ENCODE measurements around the gene KCNQ2.

Gene KCNQ2

GRCh38 chr20:63513207-63513606 is 40.8 kb upstream of the KCNQ2 start:
- no peak overlapping the region for H3K9ac ChIP-seq (ENCODE audit: low read length)
- H3K27ac ChIP-seq (ENCODE audit: low read depth, low read length) = no peak overlapping the region
- peaks cover 0 to 8% of the 10 kb centered on the region in 2 donors for H3K27me3 ChIP-seq (ENCODE audit: control insufficient read depth in 1 of 2, insufficient read depth in 2 of 2, low read length in 2 of 2)
- H3K9me3 ChIP-seq (ENCODE audit: low read length) = no peaks in the 10 kb centered on the region
- no peak overlapping the region for H3K4me3 ChIP-seq (ENCODE audit: low read depth in 1 of 2, low read length in 2 of 2)
- no peaks in the 10 kb centered on the region for H3K4me1 ChIP-seq (ENCODE audit: insufficient read depth, low read length)
- no peaks in the 10 kb centered on the region for H3K36me3 ChIP-seq (ENCODE audit: insufficient read depth, low read length)

- Histone ChIP-seq H3K9ac (ENCODE audit: low read length) (no peak overlapping the region), H3K27me3 (ENCODE audit: control insufficient read depth in 1 of 2, insufficient read depth in 2 of 2, low read length in 2 of 2) (peaks cover 0 to 8% of the 10 kb centered on the region in 2 donors)
These were observed 36.7 kb upstream of the KCNQ2 start for GRCh38 chr20:63509088-63509564.

GRCh38 chr20:63508072-63508768 is 35.8 kb upstream of the KCNQ2 start:
- Histone ChIP-seq H3K27me3 (ENCODE audit: control insufficient read depth in 1 of 2, insufficient read depth in 2 of 2, low read length in 2 of 2) (peaks cover 0 to 8% of the 10 kb centered on the region in 2 donors), H3K4me1 (ENCODE audit: insufficient read depth, low read length) (no peaks in the 10 kb centered on the region), H3K36me3 (ENCODE audit: insufficient read depth, low read length) (no peaks in the 10 kb centered on the region), H3K9me3 (ENCODE audit: low read length) (no peaks in the 10 kb centered on the region), H3K9ac (ENCODE audit: low read length) (no peak overlapping the region), H3K4me3 (ENCODE audit: low read depth in 1 of 2, low read length in 2 of 2) (no peak overlapping the region), H3K27ac (ENCODE audit: low read depth, low read length) (no peak overlapping the region)

More at GRCh38 chr20:63509088-63509564, 36.7 kb upstream of the KCNQ2 start:
- H3K36me3 ChIP-seq (ENCODE audit: insufficient read depth, low read length) = no peaks in the 10 kb centered on the region
- H3K27ac ChIP-seq (ENCODE audit: low read depth, low read length) = no peak overlapping the region
- no peaks in the 10 kb centered on the region for H3K4me1 ChIP-seq (ENCODE audit: insufficient read depth, low read length)
- H3K9me3 ChIP-seq (ENCODE audit: low read length) = no peaks in the 10 kb centered on the region
- no peak overlapping the region for H3K4me3 ChIP-seq (ENCODE audit: low read depth in 1 of 2, low read length in 2 of 2)

- H3K27ac ChIP-seq (ENCODE audit: low read depth, low read length) = no peak overlapping the region
- no peaks in the 10 kb centered on the region for H3K9me3 ChIP-seq (ENCODE audit: low read length)
These were observed 34.8 kb upstream of the KCNQ2 start for GRCh38 chr20:63507083-63507743.

GRCh38 chr20:63505723-63506122 is 33.3 kb upstream of the KCNQ2 start:
- H3K4me3 ChIP-seq (ENCODE audit: low read depth in 1 of 2, low read length in 2 of 2) = no peak overlapping the region
- no peak overlapping the region for H3K9ac ChIP-seq (ENCODE audit: low read length)
- H3K4me1 ChIP-seq (ENCODE audit: insufficient read depth, low read length) = no peaks in the 10 kb centered on the region
- no peak overlapping the region for H3K27ac ChIP-seq (ENCODE audit: low read depth, low read length)
- no peaks in the 10 kb centered on the region for H3K36me3 ChIP-seq (ENCODE audit: insufficient read depth, low read length)
- no peaks in the 10 kb centered on the region for H3K9me3 ChIP-seq (ENCODE audit: low read length)
- H3K27me3 ChIP-seq (ENCODE audit: control insufficient read depth in 1 of 2, insufficient read depth in 2 of 2, low read length in 2 of 2) = peaks cover 0 to 14% of the 10 kb centered on the region in 2 donors

More at GRCh38 chr20:63507083-63507743, 34.8 kb upstream of the KCNQ2 start:
- Histone ChIP-seq H3K4me1 (ENCODE audit: insufficient read depth, low read length) (no peaks in the 10 kb centered on the region), H3K9ac (ENCODE audit: low read length) (no peak overlapping the region), H3K36me3 (ENCODE audit: insufficient read depth, low read length) (no peaks in the 10 kb centered on the region), H3K4me3 (ENCODE audit: low read depth in 1 of 2, low read length in 2 of 2) (no peak overlapping the region), H3K27me3 (ENCODE audit: control insufficient read depth in 1 of 2, insufficient read depth in 2 of 2, low read length in 2 of 2) (peaks cover 0 to 10% of the 10 kb centered on the region in 2 donors)

GRCh38 chr20:63505281-63505680 is 32.8 kb upstream of the KCNQ2 start:
- Histone ChIP-seq H3K27ac (ENCODE audit: low read depth, low read length) (no peak overlapping the region), H3K9ac (ENCODE audit: low read length) (no peak overlapping the region), H3K27me3 (ENCODE audit: control insufficient read depth in 1 of 2, insufficient read depth in 2 of 2, low read length in 2 of 2) (peaks cover 0 to 16% of the 10 kb centered on the region in 2 donors), H3K4me1 (ENCODE audit: insufficient read depth, low read length) (no peaks in the 10 kb centered on the region), H3K9me3 (ENCODE audit: low read length) (no peaks in the 10 kb centered on the region), H3K4me3 (ENCODE audit: low read depth in 1 of 2, low read length in 2 of 2) (no peak overlapping the region), H3K36me3 (ENCODE audit: insufficient read depth, low read length) (no peaks in the 10 kb centered on the region)

- no peaks in the 10 kb centered on the region for H3K36me3 ChIP-seq (ENCODE audit: insufficient read depth, low read length)
- peaks cover 0 to 22% of the 10 kb centered on the region in 2 donors for H3K27me3 ChIP-seq (ENCODE audit: control insufficient read depth in 1 of 2, insufficient read depth in 2 of 2, low read length in 2 of 2)
- H3K9me3 ChIP-seq (ENCODE audit: low read length) = no peaks in the 10 kb centered on the region
- no peaks in the 10 kb centered on the region for H3K4me1 ChIP-seq (ENCODE audit: insufficient read depth, low read length)
- H3K9ac ChIP-seq (ENCODE audit: low read length) = no peak overlapping the region
- no peak overlapping the region for H3K4me3 ChIP-seq (ENCODE audit: low read depth in 1 of 2, low read length in 2 of 2)
- H3K27ac ChIP-seq (ENCODE audit: low read depth, low read length) = no peak overlapping the region
These were observed 32.2 kb upstream of the KCNQ2 start for GRCh38 chr20:63504642-63505041.

- Histone ChIP-seq H3K4me1 (ENCODE audit: insufficient read depth, low read length) (no peaks in the 10 kb centered on the region), H3K27me3 (ENCODE audit: control insufficient read depth in 1 of 2, insufficient read depth in 2 of 2, low read length in 2 of 2) (peaks cover 0 to 28% of the 10 kb centered on the region in 2 donors), H3K27ac (ENCODE audit: low read depth, low read length) (no peak overlapping the region), H3K9me3 (ENCODE audit: low read length) (no peaks in the 10 kb centered on the region), H3K4me3 (ENCODE audit: low read depth in 1 of 2, low read length in 2 of 2) (no peak overlapping the region), H3K36me3 (ENCODE audit: insufficient read depth, low read length) (no peaks in the 10 kb centered on the region), H3K9ac (ENCODE audit: low read length) (no peak overlapping the region)
These were observed 31.1 kb upstream of the KCNQ2 start for GRCh38 chr20:63503524-63503923.

- Histone ChIP-seq H3K9me3 (ENCODE audit: low read length) (no peaks in the 10 kb centered on the region), H3K27ac (ENCODE audit: low read depth, low read length) (no peak overlapping the region), H3K36me3 (ENCODE audit: insufficient read depth, low read length) (no peaks in the 10 kb centered on the region), H3K9ac (ENCODE audit: low read length) (no peak overlapping the region), H3K4me3 (ENCODE audit: low read depth in 1 of 2, low read length in 2 of 2) (no peak overlapping the region), H3K4me1 (ENCODE audit: insufficient read depth, low read length) (no peaks in the 10 kb centered on the region), H3K27me3 (ENCODE audit: control insufficient read depth in 1 of 2, insufficient read depth in 2 of 2, low read length in 2 of 2) (peaks cover 4 to 36% of the 10 kb centered on the region in 2 donors)
These were observed 30.3 kb upstream of the KCNQ2 start for GRCh38 chr20:63502671-63503172.

GRCh38 chr20:63501818-63502670 is 29.6 kb upstream of the KCNQ2 start:
- H3K9me3 ChIP-seq (ENCODE audit: low read length) = no peaks in the 10 kb centered on the region
- H3K9ac ChIP-seq (ENCODE audit: low read length) = no peak overlapping the region
- H3K27me3 ChIP-seq (ENCODE audit: control insufficient read depth in 1 of 2, insufficient read depth in 2 of 2, low read length in 2 of 2) = peaks cover 9 to 43% of the 10 kb centered on the region in 2 donors
- no peak overlapping the region for H3K4me3 ChIP-seq (ENCODE audit: low read depth in 1 of 2, low read length in 2 of 2)
- H3K4me1 ChIP-seq (ENCODE audit: insufficient read depth, low read length) = no peaks in the 10 kb centered on the region
- no peaks in the 10 kb centered on the region for H3K36me3 ChIP-seq (ENCODE audit: insufficient read depth, low read length)
- no peak overlapping the region for H3K27ac ChIP-seq (ENCODE audit: low read depth, low read length)
